HepG2 (cell line): ENCODE results near the gene RPL39. TPM values are rescaled to one million over a fixed set of nuclear protein-coding genes. Genes with fewer than 3 reads are reported as not detected.
A peak's percentile ranks its signal among the peaks of the same experiment; 100 is the strongest.

Experiments
- KLF13 ChIP-seq: sonication (generic); formaldehyde crosslinking; IDR thresholded peaks from 2 replicates; pipeline ENCODE4 v1.4.0; 2020; ENCODE audit warnings: mild to moderate bottlenecking, missing genetic modification reagents
- KMT2B ChIP-seq: IDR thresholded peaks from 2 replicates; pipeline ENCODE4 v1.6.1; 2016; ENCODE audit warnings: missing genetic modification reagents, missing compliant biosample characterization
- MED13 ChIP-seq: sonication (generic); formaldehyde crosslinking; IDR thresholded peaks from 2 replicates; pipeline ENCODE4 v1.5.0; 2020; ENCODE audit warnings: missing genetic modification reagents
- MEIS2 ChIP-seq: sonication (generic); formaldehyde crosslinking; IDR thresholded peaks from 2 replicates; pipeline ENCODE4 v1.9.0; 2021; ENCODE audit warnings: mild to moderate bottlenecking, missing genetic modification reagents
- RFX3 ChIP-seq: IDR thresholded peaks from 2 replicates; pipeline ENCODE4 v1.6.1; 2016; ENCODE audit warnings: missing biosample characterization, missing genetic modification reagents
- SIN3A ChIP-seq: IDR thresholded peaks from 2 replicates; pipeline ENCODE4 v1.6.1; 2011; ENCODE audit warnings: low read depth, mild to moderate bottlenecking, control low read depth, low read length, borderline replicate concordance
- SOX5 ChIP-seq: IDR thresholded peaks from 2 replicates; pipeline ENCODE4 v1.6.1; 2016; ENCODE audit warnings: borderline replicate concordance
- TOE1 ChIP-seq: sonication (generic); formaldehyde crosslinking; IDR thresholded peaks from 2 replicates; pipeline ENCODE4 v1.4.0; 2020; ENCODE audit warnings: mild to moderate bottlenecking, missing genetic modification reagents
- TP53 ChIP-seq: sonication (generic); formaldehyde crosslinking; conservative IDR thresholded peaks from 2 replicates; pipeline ENCODE4 v1.4.0; 2020; ENCODE audit warnings: missing genetic modification reagents
- ZFP90 ChIP-seq: sonication (generic); formaldehyde crosslinking; IDR thresholded peaks from 2 replicates; pipeline ENCODE4 v1.8.0; 2022; ENCODE audit warnings: missing genetic modification reagents, mild to moderate bottlenecking, inconsistent platforms, borderline replicate concordance
- ZNF121 ChIP-seq: sonication (generic); formaldehyde crosslinking; IDR thresholded peaks from 2 replicates; pipeline ENCODE4 v1.5.0; 2020; ENCODE audit warnings: mild to moderate bottlenecking, missing genetic modification reagents
- ZNF33B ChIP-seq: sonication (generic); formaldehyde crosslinking; IDR thresholded peaks from 2 replicates; pipeline ENCODE4 v1.5.1; 2020; ENCODE audit warnings: mild to moderate bottlenecking, missing genetic modification reagents
- ZNF468 ChIP-seq: sonication (generic); formaldehyde crosslinking; IDR thresholded peaks from 2 replicates; pipeline ENCODE4 v1.8.0; 2022; ENCODE audit warnings: mild to moderate bottlenecking, moderate library complexity, missing genetic modification reagents
- ZNF780A ChIP-seq: sonication (generic); formaldehyde crosslinking; IDR thresholded peaks from 2 replicates; pipeline ENCODE4 v1.8.0; 2022; ENCODE audit warnings: mild to moderate bottlenecking, missing genetic modification reagents, moderate library complexity
- ZNF816 ChIP-seq: sonication (generic); formaldehyde crosslinking; IDR thresholded peaks from 2 replicates; pipeline ENCODE4 v1.8.0; 2022; ENCODE audit warnings: missing genetic modification reagents, mild to moderate bottlenecking, borderline replicate concordance
- polyA plus RNA-seq, 8 experiments: library from polyadenylated mRNA; depleted of rRNA in 3 of 8; stranded (reverse) in 7 of 8; unstranded in 1 of 8; fragments of >200 nt; fragmentation: Illumina TruSeq in 4 of 8; extraction: Trizol in 4 of 8; gene quantifications; 2 replicates each; pipeline versions ENCODE4 v1.2.1 to v1.2.3, GENCODE V29; 2011 to 2016; ENCODE audit warnings: low read depth in 4 of 8, missing spikeins in 1 of 8, mixed read lengths in 1 of 8; ENCODE audit not compliant: insufficient read depth in 1 of 8
- total RNA-seq, 5 experiments: library from RNA; depleted of rRNA; stranded (reverse); fragments of >200 nt; fragmentation: Illumina TruSeq; extraction: Trizol; gene quantifications; 2 replicates each; pipeline ENCODE4 v1.2.3, GENCODE V29; 2016; ENCODE audit warnings: low read depth in 1 of 5
- TF ChIP-seq, protein P1 (sequence below): sonication (generic); formaldehyde crosslinking; IDR thresholded peaks from 2 replicates; pipeline ENCODE4 v1.4.0; 2020; ENCODE audit warnings: mild to moderate bottlenecking, missing genetic modification reagents, borderline replicate concordance
- TF ChIP-seq, protein P2 (sequence below): IDR thresholded peaks from 2 replicates; pipeline ENCODE4 v1.6.1; 2016; ENCODE audit warnings: mild to moderate bottlenecking
- TF ChIP-seq, protein P3 (sequence below): sonication (generic); formaldehyde crosslinking; IDR thresholded peaks from 2 replicates; pipeline ENCODE4 v1.4.0; 2020; ENCODE audit warnings: missing genetic modification reagents
- TF ChIP-seq, protein P4 (sequence below): sonication (generic); formaldehyde crosslinking; IDR thresholded peaks from 2 replicates; pipeline ENCODE4 v1.5.0; 2020; ENCODE audit warnings: missing genetic modification reagents, mild to moderate bottlenecking, borderline replicate concordance
- TF ChIP-seq, protein P5 (sequence below): sonication (generic); formaldehyde crosslinking; IDR thresholded peaks from 2 replicates; pipeline ENCODE4 v1.8.1; 2023; ENCODE audit warnings: mild to moderate bottlenecking, missing genetic modification reagents, borderline replicate concordance
- TF ChIP-seq, protein P6 (sequence below): sonication (generic); formaldehyde crosslinking; IDR thresholded peaks from 2 replicates; pipeline ENCODE4 v1.5.1; 2020; ENCODE audit warnings: missing genetic modification reagents, mild to moderate bottlenecking, borderline replicate concordance

The RPL39 gene
- total and polyA plus RNA-seq, 2 of the 13 experiments (the other 11 are each of a cell fraction or from before 2014, with no cell fraction given): 2,312 to 3,547 TPM

DNA sequence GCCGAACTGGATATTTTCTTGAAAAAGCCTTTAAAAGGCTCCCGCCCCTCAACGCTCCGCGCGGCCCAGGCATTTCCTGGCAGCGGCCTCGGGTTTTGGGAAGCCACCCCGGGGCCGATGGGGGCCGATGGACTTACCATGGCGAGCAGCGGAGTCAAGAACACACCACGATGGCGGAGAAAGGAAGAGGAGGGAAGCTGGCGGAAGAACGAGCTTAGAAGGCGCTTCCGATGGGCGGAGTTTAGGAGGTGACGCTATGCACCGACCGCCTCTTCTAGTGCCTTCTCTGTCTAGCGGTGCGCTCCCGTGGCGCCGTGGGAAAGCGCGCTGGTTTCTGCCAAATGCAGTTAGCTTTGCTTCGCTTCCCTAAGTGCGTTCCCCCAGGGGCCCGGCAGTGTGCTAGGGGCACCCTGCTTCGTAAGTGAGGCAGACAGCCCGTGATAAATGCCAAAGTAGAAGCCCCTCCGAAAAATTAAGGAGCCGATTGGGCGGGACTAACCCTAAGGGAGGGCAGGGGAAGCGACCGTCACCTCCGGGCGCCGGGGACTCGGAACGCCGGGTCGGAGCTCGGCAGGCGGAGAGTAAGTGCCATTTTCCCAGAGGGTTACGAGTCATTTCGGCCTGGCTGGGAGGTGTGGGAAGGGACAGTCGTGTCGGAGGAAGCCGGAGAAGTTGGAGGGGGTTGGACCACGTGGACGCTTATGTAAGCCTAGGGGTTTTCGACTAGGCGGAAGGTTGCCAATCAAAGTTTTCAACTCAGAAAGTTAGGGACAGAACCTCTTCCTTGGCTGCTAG, at the start of gene RPL39 (continued):
- TF ChIP-seq, protein P1, sequence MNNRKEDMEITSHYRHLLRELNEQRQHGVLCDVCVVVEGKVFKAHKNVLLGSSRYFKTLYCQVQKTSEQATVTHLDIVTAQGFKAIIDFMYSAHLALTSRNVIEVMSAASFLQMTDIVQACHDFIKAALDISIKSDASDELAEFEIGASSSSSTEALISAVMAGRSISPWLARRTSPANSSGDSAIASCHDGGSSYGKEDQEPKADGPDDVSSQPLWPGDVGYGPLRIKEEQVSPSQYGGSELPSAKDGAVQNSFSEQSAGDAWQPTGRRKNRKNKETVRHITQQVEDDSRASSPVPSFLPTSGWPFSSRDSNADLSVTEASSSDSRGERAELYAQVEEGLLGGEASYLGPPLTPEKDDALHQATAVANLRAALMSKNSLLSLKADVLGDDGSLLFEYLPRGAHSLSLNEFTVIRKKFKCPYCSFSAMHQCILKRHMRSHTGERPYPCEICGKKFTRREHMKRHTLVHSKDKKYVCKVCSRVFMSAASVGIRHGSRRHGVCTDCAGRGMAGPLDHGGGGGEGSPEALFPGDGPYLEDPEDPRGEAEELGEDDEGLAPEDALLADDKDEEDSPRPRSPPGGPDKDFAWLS (CRISPR knock-in tag): no peak
- TF ChIP-seq TP53 (CRISPR knock-in tag) (no peak), SIN3A (peak; percentile 61; the same call in 1 of the 2 replicates), SOX5 (no peak), ZNF816 (CRISPR knock-in tag) (0 out of 2 replicates have a peak, but pooled peaks have one; percentile 33), TOE1 (CRISPR knock-in tag) (no peak), RFX3 (no peak), ZNF468 (no peak), KMT2B (CRISPR knock-in tag) (no peak), KLF13 (CRISPR knock-in tag) (no peak), MED13 (no peak), ZFP90 (no peak), ZNF121 (CRISPR knock-in tag) (no peak), ZNF780A (no peak), MEIS2 (no peak), ZNF33B (CRISPR knock-in tag) (no peak)
- TF ChIP-seq, protein P2, sequence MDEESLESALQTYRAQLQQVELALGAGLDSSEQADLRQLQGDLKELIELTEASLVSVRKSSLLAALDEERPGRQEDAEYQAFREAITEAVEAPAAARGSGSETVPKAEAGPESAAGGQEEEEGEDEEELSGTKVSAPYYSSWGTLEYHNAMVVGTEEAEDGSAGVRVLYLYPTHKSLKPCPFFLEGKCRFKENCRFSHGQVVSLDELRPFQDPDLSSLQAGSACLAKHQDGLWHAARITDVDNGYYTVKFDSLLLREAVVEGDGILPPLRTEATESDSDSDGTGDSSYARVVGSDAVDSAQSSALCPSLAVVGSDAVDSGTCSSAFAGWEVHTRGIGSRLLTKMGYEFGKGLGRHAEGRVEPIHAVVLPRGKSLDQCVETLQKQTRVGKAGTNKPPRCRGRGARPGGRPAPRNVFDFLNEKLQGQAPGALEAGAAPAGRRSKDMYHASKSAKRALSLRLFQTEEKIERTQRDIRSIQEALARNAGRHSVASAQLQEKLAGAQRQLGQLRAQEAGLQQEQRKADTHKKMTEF (CRISPR knock-in tag): 0 out of 2 replicates have a peak, but pooled peaks have one; percentile 25
- TF ChIP-seq, protein P3, sequence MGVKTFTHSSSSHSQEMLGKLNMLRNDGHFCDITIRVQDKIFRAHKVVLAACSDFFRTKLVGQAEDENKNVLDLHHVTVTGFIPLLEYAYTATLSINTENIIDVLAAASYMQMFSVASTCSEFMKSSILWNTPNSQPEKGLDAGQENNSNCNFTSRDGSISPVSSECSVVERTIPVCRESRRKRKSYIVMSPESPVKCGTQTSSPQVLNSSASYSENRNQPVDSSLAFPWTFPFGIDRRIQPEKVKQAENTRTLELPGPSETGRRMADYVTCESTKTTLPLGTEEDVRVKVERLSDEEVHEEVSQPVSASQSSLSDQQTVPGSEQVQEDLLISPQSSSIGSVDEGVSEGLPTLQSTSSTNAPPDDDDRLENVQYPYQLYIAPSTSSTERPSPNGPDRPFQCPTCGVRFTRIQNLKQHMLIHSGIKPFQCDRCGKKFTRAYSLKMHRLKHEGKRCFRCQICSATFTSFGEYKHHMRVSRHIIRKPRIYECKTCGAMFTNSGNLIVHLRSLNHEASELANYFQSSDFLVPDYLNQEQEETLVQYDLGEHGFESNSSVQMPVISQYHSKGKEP (CRISPR knock-in tag): no peak
- TF ChIP-seq, protein P4, sequence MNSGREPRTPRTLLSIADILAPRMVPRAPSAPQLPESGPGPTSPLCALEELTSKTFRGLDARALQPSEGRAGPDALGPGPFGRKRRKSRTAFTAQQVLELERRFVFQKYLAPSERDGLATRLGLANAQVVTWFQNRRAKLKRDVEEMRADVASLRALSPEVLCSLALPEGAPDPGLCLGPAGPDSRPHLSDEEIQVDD (CRISPR knock-in tag): no peak
- TF ChIP-seq, protein P5, sequence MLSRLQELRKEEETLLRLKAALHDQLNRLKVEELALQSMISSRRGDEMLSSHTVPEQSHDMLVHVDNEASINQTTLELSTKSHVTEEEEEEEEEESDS (CRISPR knock-in tag): no peak
- TF ChIP-seq, protein P6, sequence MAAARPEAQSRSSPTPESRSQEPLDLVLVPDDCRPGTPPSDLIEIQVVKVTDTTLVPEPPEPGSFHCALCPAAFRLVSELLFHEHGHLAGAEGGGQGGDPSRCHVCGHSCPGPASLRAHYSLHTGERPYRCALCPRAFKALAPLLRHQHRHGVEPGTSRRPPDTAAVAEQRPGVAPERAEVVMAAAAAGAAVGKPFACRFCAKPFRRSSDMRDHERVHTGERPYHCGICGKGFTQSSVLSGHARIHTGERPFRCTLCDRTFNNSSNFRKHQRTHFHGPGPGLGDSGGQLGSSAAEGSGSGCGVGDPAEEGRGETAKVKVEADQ: no peak
